SK-N-MC (cell line): ENCODE results near the gene LYPD3.
A peak's percentile ranks its signal among the peaks of the same experiment; 100 is the strongest.

ENCODE experiments used
- DNase-seq: peaks from one replicate; pipeline ENCODE4 v3.0.0-alpha.2; 2011; ENCODE audit warnings: low read depth, low spot score
- H3K27ac ChIP-seq: fragments of 200-600 bp; sonication (generic); 2 replicates; pipeline ENCODE4 v1.5.1; 2016; ENCODE audit warnings: mixed run types
- H3K36me3 ChIP-seq: fragments of 200-600 bp; sonication (generic); 2 replicates; pipeline ENCODE4 v1.6.1; 2017; ENCODE audit warnings: antibody characterized with exemption, low read length, mixed read lengths; ENCODE audit not compliant: insufficient read depth
- H3K4me3 ChIP-seq: fragments of 200-600 bp; sonication (generic); 2 replicates; pipeline ENCODE4 v1.5.1; 2016
- H3K9ac ChIP-seq: fragments of 200-600 bp; sonication (generic); 2 replicates; pipeline ENCODE4 v1.8.0; 2017; ENCODE audit warnings: mixed run types, mixed read lengths; ENCODE audit not compliant: insufficient read length
- H3K9me3 ChIP-seq: fragments of 200-600 bp; sonication (generic); 2 replicates; pipeline ENCODE4 v1.6.1; 2017; ENCODE audit warnings: low read depth, mild to moderate bottlenecking, antibody characterized with exemption, low read length, moderate library complexity, mixed read lengths
- EZH2 ChIP-seq: fragments of 200-600 bp; sonication (generic); IDR thresholded peaks from one replicate; pipeline ENCODE4 v1.6.1; 2017; ENCODE audit warnings: antibody characterized with exemption
- FOXP2 ChIP-seq: optimal IDR thresholded peaks from 2 replicates; pipeline ENCODE3; 2011; ENCODE audit warnings: mild to moderate bottlenecking, moderate library complexity; ENCODE audit not compliant: insufficient read depth; ENCODE audit errors: extremely low read length, control extremely low read depth
- POLR2AphosphoS5 ChIP-seq: IDR thresholded peaks from 2 replicates; pipeline ENCODE4 v1.6.1; 2012; ENCODE audit warnings: mild to moderate bottlenecking, low read depth, low read length, borderline replicate concordance

LYPD3 gene

GRCh38 chr19:43479961-43480561, 14.7 kb upstream of the LYPD3 start:
- no peak overlapping the region for H3K27ac ChIP-seq
- H3K9me3 ChIP-seq: no peaks in the 10 kb centered on the region
- no peaks in the 10 kb centered on the region for H3K36me3 ChIP-seq
- H3K4me3 ChIP-seq: no peak overlapping the region
- H3K9ac ChIP-seq: no peak overlapping the region
- TF ChIP-seq POLR2AphosphoS5: no peak
- TF ChIP-seq FOXP2: no peak
- no peak for TF ChIP-seq EZH2
- DNase-seq: no peak

GRCh38 chr19:43479226-43479625, 13.8 kb upstream of the LYPD3 start:
- no peak overlapping the region for H3K27ac ChIP-seq
- no peaks in the 10 kb centered on the region for H3K9me3 ChIP-seq
- no peak overlapping the region for H3K9ac ChIP-seq
- no peak for TF ChIP-seq FOXP2
- no peak for TF ChIP-seq POLR2AphosphoS5
- TF ChIP-seq EZH2: no peak
- no peaks in the 10 kb centered on the region for H3K36me3 ChIP-seq
- no peak overlapping the region for H3K4me3 ChIP-seq
- no peak for DNase-seq

- TF ChIP-seq FOXP2 (no peak), EZH2 (no peak), POLR2AphosphoS5 (no peak)
- Histone ChIP-seq H3K9ac (no peak overlapping the region), H3K36me3 (no peaks in the 10 kb centered on the region), H3K27ac (no peak overlapping the region), H3K9me3 (no peaks in the 10 kb centered on the region), H3K4me3 (no peak overlapping the region)
- DNase-seq: no peak
Measured at GRCh38 chr19:43478323-43478722, 12.9 kb upstream of the LYPD3 start.

- Histone ChIP-seq H3K9me3 (no peaks in the 10 kb centered on the region), H3K36me3 (no peaks in the 10 kb centered on the region), H3K9ac (no peak overlapping the region), H3K27ac (no peak overlapping the region), H3K4me3 (no peak overlapping the region)
- TF ChIP-seq EZH2 (no peak), POLR2AphosphoS5 (no peak), FOXP2 (no peak)
- no peak for DNase-seq
Measured at GRCh38 chr19:43476606-43477005, 11.2 kb upstream of the LYPD3 start.

GRCh38 chr19:43474986-43475705, 9.7 kb upstream of the LYPD3 start:
- Histone ChIP-seq H3K27ac (no peak overlapping the region; the same call in 1 of the 2 replicates), H3K9me3 (no peaks in the 10 kb centered on the region), H3K9ac (peak overlapping the region; percentile 75), H3K4me3 (peak overlapping the region; percentile 84), H3K36me3 (no peaks in the 10 kb centered on the region)
- peak; percentile 42 for DNase-seq
- TF ChIP-seq POLR2AphosphoS5: peak; percentile 61; the same call in 1 of the 2 replicates
- TF ChIP-seq EZH2: no peak
- TF ChIP-seq FOXP2: no peak

- no peak overlapping the region for H3K27ac ChIP-seq
- no peak overlapping the region for H3K9ac ChIP-seq
- DNase-seq: no peak
- no peak for TF ChIP-seq POLR2AphosphoS5
- TF ChIP-seq FOXP2: no peak
- TF ChIP-seq EZH2: no peak
- no peaks in the 10 kb centered on the region for H3K9me3 ChIP-seq
- H3K36me3 ChIP-seq: no peaks in the 10 kb centered on the region
- peak overlapping the region; percentile 84; the same call in 1 of the 2 replicates for H3K4me3 ChIP-seq
Measured at GRCh38 chr19:43474487-43474886, 9.1 kb upstream of the LYPD3 start.

- no peak overlapping the region for H3K9ac ChIP-seq
- H3K4me3 ChIP-seq: no peak overlapping the region
- no peaks in the 10 kb centered on the region for H3K36me3 ChIP-seq
- no peak for TF ChIP-seq POLR2AphosphoS5
- no peak for TF ChIP-seq EZH2
- TF ChIP-seq FOXP2: no peak
- no peaks in the 10 kb centered on the region for H3K9me3 ChIP-seq
- H3K27ac ChIP-seq: no peak overlapping the region
- DNase-seq: no peak
Measured at GRCh38 chr19:43471091-43471490, 5.7 kb upstream of the LYPD3 start.

- no peaks in the 10 kb centered on the region for H3K9me3 ChIP-seq
- DNase-seq: no peak
- H3K4me3 ChIP-seq: no peak overlapping the region
- H3K9ac ChIP-seq: no peak overlapping the region
- no peaks in the 10 kb centered on the region for H3K36me3 ChIP-seq
- TF ChIP-seq POLR2AphosphoS5 (no peak), EZH2 (no peak), FOXP2 (no peak)
- no peak overlapping the region for H3K27ac ChIP-seq
Measured at GRCh38 chr19:43470288-43470687, 4.9 kb upstream of the LYPD3 start.

- no peaks in the 10 kb centered on the region for H3K9me3 ChIP-seq
- H3K27ac ChIP-seq: no peak overlapping the region
- H3K4me3 ChIP-seq: no peak overlapping the region
- no peak overlapping the region for H3K9ac ChIP-seq
- no peak for TF ChIP-seq POLR2AphosphoS5
- TF ChIP-seq EZH2: no peak
- no peak for TF ChIP-seq FOXP2
- no peak for DNase-seq
- no peaks in the 10 kb centered on the region for H3K36me3 ChIP-seq
Measured at GRCh38 chr19:43469160-43469480, 3.7 kb upstream of the LYPD3 start.
